ENCODE data around the gene HINT1.
"Not testable (repeated sequence)": the region's sequence is repeated elsewhere in the genome, so short reads cannot be mapped to it uniquely, and the experiment has no call there.

The HINT1 gene

DNA sequence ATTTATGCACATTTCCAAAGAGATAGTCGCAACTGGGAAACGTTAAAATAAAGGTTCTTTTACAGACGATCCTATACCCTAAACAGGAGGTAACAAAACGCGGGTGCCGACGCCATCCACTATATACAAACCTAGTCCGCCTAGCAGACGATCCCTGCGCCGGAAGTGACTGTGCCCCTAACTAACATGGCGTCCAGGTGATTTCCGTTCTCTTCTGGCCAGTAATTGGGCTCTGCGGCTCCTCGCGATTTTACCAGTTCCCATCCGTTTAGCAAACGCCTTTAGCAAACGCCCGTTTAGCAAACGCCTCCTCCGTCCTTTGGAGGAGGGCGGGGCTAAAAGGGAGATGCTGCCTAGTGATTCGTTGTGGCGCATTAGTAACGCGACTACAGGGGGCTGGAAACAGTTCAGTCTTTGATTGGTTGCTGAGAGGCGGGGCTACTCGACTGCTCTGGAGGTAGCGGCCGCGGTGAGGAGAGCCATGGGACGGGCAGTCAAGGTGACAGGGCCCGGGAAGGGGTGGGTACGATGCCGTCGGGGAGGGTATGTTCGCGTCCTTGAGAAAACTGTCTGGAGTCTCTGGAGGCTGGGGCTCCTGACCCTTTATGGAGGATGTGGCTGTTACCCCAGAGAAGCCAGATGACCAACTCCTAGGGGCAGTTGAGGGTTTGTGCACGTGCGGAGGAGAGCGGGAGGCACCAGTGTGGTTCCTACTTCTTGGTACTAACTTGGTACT, 5.7 kb upstream of the HINT1 start, which contains the start of gene LYRM7:
Gene LYRM7 (plus strand): TSS at position 405 of the 736 bp plus-strand sequence. CDS start 77 bp downstream, at position 482.
- DNase-seq (ENCODE audit: low read depth in 2 of 2), result peak; percentile 75 to 87

DNA sequence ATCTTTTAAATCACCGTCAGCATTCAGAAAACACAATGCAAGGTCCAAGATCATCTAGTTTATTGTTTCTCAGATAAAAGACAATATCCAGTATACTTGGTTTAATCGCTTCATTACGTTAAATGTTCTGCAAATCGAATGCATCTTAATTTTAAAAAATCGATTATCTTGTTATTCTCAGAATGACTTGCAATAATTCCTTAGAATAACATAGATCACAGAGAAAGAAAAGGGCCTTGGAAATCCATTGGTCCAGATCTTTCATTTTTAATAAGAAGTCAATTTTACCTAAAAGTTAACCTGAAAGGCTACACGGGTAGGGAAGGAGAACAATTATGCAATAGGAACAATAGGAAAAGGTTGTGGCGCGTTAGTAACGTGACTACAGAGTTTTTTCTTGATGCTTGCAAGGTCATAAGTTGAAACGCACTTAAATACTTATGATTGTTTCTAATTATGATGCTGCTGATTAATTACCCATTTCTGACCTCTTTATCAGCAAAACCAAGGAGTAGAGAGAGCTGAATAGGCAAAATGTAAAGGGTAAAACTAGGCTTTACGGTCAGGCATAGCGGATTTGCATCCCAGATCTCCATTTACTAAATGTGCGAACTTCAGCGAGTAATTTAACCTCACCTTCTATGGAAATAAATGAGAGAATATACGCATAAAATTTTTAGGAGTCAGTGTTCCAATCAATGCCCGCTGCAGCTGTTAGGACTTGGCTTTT, 4.9 kb upstream of the HINT1 start:
- DNase-seq (ENCODE audit: low read depth in 2 of 2), result no peak

DNA sequence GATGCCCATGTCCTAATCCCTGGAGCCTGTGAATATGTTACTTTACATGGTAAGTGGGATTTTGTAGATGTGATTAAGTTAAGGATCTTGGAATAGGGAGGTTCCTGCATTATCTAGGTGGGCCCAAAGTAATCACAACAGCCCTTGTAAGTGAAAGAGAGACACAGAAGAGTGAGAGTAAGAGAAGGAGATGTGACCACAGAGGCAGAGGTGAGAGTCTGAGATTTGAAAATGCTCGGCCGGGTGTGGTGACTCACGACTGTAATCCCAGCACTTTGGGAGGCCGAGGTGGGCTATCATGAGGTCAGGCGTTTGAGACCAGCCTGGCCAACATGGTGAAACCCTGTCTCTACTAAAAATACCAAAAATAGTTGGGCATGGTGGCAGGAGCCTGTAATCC, 2.6 kb upstream of the HINT1 start:
- DNase-seq (ENCODE audit: low read depth in 2 of 2), result no peak

DNA sequence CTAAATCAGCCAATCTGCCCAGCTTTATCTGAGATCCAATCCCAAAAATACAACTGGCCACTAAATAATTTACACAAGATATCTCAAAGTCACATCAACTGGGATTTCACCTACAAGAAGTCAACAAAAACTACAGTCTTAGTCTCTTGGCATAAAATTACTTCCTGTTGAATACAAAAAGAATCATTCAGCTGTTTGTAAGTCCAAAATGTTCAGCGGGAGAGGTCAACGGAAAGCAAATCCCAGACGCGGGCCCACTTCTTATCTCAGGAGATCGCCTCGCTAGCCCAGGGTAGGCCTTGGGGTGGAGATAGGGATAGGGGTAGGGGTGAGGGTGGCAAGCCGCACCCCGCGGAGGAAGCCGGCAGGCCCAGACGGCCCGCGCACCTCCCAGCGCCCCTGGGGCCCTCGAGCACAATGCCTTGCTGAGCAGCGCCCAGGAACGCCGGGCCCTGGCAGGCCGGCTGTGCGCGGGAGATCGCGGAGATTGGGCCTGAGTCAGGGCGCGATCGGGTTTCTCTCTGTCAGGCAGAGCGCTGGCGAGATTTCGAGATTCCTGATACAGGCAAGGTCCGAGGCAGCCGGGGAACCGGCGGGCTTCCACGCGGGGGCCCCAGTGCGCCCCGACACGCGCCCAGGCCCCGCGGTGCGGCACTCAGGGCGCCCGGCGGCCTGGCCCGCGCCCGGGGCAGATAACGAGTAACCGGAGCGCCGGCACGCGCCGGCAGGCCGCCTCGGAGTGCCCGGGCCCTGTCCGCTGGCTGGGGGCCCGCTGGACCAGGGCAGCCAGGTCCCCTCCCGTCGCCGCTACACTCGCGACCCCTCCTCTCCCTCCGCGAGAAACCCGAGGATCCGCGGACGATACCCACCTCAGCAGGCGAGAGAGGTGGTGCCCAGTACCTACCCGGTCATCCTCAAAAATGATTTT, 601 bp downstream of the HINT1 start:
- DNase-seq (ENCODE audit: low read depth in 2 of 2), result peak; percentile 58

DNA sequence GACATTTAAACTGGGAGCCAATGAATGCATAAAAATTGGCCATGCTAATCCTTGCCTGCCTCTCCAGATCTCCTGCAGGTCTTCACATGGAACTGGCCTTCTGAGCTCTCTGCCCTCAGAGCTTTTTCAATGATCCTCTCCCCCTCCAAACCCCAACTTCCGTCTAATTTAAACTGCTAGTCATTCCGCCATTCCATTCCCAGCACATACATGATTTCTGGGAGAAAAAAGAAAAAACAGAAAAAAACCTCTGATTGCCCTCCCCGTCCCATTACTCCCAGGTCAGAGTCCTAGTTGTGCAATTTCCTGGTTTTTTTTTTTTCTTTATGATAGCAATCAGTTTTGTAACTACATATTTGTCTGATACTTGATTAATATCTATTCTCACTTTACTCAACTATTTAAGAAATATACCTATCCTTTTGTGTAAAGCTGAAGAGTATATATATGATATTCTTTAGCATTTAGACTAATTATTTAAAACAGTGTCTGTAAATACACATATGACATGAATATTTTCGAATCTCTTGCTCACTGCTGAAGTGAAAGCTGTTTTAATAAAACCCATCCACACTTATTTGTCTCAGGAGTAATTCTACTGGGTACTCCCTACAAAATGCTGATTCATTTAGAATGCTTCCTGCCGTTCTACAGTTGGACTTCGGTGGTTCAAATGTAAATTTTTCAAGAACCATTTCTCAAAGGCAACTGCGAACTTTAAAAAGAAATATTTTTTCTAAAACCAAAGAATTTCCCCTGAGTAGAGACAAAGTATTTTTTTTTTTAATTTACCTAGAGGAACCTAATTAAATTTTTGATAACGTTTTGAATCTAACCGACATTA, 1.6 kb downstream of the HINT1 start:
- no peak for DNase-seq (ENCODE audit: low read depth in 2 of 2)

DNA sequence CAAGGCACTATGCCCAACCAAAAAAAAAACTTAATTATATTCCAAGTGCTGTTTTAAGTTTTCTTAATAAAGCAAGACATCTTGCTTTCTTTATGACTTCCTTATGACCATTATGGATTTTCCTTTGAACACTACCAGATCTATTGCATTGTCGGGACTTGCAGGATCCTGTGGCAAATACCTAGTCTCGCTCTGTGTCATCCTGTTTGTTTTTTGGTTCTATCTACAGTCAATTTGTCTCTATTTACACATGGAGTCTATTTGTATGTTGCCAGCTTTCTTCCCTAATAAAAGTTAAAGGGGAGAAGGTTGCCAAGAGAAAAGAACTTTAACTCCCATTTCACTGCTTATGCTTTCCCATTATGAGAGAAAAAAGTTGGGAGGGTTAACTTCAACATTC, 4.9 kb downstream of the HINT1 start:
- no peak for DNase-seq (ENCODE audit: low read depth in 2 of 2)

DNA sequence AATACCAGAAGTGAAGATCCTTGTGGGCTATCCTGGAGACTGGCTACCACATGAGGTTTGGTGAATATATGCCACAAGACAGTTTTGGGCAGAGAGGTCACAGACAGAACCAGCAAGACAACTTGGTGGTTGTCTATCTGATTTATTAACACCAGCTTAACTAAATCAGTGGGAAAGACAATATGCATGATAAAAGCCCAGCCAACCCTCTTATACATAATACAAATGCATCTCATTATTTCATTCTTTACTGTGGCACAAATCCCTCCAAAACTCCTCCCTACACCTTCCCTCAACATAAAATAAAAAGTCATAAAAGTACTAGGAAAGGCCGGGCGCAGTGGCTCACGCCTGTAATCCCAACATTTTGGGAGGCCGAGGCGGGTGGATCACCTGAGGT, 8.1 kb downstream of the HINT1 start:
- DNase-seq (ENCODE audit: low read depth in 2 of 2), result no peak

DNA sequence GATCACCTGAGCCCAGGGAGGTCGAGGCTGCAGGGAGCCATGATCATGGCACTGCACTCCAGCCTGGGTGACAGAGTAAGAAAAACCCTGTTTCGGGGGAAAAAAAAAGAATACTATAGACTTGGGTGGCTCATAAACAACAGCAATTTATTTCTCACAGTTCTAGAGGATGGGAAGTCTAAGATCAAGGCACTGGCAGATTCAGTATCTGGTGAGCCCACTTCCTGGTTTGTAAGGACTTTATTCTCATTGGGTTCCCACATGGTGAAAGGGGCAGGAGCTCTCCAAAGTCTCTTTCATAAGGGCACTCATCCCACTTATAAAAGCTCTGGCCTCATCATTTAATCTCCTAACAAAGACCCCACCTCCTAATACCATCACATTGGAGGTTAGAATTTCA, 8.7 kb downstream of the HINT1 start:
- no peak for DNase-seq (ENCODE audit: low read depth in 2 of 2)

DNA sequence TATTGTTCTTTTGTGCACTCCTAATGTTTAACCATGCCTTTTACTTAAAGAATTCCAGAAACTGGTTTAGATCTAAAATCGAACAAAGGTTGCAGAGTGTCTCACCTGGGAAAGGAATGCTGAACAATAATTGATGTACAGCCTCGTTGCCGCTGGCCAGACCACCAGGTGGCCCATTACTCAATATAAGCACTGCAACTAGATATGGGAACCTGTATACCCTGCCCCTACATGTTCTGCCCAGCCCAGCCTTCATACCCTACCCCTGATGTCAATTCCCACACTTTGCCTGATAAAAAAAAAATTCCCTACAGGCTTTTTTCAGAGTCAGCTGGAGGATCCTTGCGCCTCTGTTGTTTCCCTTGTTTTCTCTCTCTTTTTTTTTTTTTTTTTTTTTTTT, 13.8 kb downstream of the HINT1 start:
- no peak for DNase-seq (ENCODE audit: low read depth in 2 of 2)

DNA sequence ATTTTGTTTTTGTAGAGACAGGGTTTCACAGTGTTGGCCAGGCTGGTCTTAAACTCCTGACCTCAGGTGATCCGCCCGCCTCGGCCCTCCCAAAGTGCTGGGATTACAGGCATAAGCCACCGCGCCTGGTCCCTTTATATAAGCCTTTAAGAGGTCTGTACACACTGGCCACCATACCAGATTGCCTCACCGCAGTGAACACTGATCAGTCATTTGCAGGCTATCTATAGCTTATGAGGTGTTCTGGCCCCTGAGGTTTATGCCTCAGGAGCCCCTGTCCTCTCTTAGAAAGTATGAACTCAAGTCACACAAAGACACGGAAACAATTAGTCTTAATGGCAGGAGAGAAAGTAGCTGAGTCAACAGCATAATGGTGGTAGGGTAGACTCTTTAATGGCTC, 14.6 kb downstream of the HINT1 start:
- DNase-seq (ENCODE audit: low read depth in 2 of 2), result no peak

DNA sequence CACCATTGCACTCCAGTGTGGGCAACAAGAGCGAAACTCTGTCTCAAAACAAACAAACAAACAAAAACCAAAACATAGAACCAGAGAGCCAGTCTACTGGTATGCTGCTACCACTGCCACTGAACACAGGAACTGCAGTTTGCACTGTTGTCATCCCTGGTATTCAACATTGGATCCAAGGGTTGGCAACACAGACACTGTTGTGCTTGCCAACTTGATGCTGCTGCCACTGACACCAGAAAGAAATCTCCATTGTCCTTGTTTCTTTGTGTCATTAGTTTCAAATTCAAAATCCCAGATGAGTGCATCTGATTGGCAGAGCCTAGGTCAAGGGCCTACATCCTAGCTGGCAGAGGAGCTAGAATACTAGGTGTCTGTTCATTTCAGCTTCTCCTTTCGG, 16.2 kb downstream of the HINT1 start:
- DNase-seq (ENCODE audit: low read depth in 2 of 2), result no peak

DNA sequence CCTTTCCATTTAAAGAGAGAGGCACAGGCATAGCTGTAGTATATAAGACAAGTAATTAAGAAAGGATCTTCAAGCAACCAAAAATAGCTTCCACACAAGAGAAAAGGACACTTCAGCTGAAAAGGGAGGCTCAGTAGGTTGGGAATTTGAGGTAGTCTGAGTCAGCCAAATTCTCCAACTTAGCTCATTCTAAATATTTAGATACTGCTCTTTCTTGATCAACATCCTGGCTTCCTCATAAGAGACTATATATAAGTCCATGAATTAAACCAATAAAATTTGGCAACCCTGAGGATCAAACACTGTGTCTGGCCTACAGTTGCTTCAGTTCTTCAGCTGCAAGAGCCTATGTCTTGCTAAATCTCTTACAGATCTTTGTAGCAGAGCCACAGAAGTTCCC, 17.8 kb downstream of the HINT1 start:
- no peak for DNase-seq (ENCODE audit: low read depth in 2 of 2)

DNA sequence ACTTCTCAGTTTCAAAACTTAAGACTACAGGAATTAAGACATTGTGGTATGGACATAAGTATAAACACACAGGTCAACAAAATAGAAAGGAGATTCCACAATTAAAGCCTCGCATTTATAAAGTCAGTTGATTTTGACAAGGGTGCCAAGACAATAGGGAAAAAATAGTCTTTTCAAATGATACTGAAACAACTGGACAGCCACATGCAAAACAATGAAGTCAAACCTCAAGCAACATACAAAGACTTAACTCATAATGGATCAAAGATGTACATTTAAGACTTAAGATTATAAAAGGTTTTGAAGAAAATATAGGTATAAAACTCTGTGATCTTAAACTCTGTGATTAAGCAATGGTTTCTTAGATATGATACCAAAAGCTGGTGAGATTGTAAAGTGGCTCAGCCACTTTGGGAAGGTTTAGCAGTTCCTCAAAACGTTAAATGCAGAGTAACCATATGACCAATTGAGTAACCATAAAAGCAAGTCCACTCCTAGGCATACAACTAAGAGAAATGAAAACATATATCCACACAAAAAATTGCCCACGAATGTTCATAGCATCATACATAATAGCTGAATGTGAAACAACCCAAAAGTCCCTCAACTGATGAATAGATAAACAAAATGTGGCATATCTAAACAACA, 22.0 kb downstream of the HINT1 start:
- DNase-seq (ENCODE audit: low read depth in 2 of 2), result no peak

DNA sequence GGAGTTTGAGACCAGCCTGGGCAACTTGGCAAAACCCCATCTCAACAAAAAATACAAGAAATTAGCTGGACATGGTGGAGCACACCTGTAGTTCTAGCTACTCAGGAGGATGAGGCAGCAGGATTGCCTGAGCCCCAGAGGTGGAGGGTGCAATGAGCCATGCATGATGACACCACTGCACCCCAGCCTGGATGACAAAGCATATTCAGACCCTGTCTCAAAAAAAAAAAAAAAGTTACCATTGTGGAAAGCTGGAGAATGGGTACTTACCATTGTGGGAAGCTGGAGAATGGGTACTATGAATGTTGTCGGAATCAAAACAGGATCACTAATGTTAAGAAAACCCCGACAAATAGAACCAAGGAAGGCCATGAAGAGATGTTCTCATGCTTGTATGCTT, 25.7 kb downstream of the HINT1 start:
- no peak for DNase-seq (ENCODE audit: low read depth in 2 of 2)

DNA sequence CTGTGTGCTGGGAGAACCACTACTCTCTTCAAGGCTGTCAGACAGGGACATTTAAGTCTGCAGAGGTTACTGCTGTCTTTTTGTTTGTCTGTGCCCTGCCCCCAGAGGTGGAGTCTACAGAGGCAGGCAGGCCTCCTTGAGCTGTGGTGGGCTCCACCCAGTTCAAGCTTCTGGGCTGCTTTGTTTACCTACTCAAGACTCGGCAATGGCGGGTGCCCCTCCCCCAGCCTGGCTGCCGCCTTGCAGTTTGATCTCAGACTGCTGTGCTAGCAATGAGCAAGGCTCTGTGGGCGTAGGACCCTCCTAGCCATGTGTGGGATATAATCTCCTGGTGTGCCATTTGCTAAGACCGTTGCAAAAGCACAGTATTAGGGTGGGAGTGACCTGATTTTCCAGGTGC, 26.6 kb downstream of the HINT1 start:
- DNase-seq (ENCODE audit: low read depth in 2 of 2), result not testable (repeated sequence)

DNA sequence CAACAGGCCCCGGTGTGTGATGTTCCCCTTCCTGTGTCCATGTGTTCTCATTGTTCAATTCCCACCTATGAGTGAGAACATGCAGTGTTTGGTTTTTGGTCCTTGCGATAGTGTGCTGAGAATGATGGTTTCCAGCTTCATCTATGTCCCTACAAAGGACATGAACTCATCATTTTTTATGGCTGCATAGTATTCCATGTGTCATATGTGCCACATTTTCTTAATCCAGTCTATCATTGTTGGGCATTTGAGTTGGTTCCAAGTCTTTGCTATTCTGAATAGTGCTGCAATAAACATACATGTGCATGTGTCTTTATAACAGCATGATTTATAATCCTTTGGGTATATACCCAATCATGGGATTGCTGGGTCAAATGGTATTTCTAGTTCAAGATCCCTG, 32.0 kb downstream of the HINT1 start:
- not testable (repeated sequence) for DNase-seq (ENCODE audit: low read depth in 2 of 2)

DNA sequence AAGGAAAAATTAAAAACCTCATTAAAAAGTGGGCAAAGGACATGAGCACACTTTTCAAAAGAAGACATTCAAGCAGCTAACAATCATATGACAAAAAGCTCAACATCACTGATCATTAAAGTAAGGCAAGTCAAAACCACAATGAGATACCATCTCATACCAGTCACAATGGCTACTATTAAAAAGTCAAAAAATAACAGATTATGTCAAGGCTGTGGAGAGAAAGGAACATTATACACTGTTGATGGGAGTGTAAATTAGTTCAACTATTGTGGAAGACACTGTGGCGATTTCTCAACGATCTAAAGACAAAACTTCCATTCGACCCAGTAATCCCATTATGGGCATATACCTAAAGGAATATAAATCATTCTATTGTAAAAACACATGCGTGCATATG, 35.8 kb downstream of the HINT1 start:
- no peak for DNase-seq (ENCODE audit: low read depth in 2 of 2)

DNA sequence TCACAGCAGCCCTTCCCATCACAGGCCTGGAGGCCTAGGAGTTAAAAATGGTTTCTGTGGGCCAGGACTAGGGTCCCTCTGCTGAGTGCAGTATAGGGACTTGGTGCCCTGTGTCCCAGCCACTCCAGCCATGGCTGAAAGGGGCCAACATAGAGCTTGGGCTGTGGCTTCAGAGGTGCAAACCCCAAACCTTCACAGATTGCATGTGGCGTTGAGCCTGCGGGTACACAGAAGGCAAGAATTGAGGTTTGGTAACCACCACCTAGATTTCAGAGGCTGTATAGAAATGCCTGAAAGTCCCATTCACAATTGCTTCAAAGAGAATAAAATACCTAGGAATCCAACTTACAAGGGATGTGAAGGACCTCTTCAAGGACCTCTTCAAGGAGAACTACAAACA, 37.8 kb downstream of the HINT1 start:
- DNase-seq (ENCODE audit: low read depth in 2 of 2), result not testable (repeated sequence)

DNA sequence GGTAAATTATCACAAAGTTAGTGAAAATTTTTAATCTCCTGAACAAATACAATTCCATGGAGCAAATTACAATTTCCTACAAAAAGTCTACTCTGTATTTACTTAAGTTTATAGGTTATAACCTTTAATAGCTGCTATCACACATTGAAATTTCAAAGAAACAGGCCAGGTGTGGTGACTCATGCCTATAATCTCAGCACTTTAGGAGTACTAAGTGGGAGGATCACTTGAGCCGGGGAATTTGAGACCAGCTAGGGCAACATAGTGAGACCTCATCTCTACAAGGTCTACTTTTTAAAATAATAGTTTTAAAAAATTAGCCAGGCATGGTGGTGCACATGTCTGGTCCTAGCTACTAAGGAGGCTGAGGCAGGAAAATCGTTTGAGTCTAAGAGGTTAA, 50.3 kb downstream of the HINT1 start:
- DNase-seq (ENCODE audit: low read depth in 2 of 2), result no peak

DNA sequence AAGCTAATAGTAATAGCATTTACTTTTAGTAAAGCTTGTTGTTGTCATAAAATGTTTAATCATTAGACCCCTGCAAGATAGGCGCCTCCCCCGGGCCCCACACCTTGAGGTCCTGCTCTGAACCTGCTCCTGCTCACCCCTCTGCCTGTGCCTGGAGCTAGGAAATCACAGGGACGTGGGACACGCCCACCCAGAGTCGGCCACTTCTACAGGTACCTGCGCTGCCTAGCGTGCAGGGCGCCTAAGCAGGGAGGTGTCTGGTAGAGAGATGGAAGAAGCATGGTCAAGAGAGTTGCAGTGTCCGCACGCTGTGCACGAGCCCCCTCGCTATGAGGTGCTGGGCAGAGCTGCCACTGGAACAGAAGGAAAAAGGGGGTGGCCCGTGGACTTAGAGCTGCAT, 52.6 kb downstream of the HINT1 start:
- DNase-seq (ENCODE audit: low read depth in 2 of 2), result no peak

DNA sequence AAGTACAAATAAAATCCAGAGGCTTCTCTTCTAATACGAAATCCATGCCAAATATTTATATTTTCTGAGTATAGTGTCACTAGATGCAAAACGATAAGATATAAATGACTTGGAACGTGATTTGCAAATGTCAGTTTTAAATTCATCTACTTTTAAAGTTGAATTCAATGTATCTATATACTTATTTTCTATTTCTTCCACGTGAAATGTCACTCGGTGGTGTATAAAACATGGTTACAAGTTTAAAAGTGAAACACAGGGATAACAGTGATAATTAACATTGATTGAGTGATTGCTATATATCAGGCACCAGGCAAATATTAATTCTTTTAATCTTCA, 54.8 kb downstream of the HINT1 start:
- DNase-seq (ENCODE audit: low read depth in 2 of 2), result no peak
